Endodermal cell (in vitro differentiated cells): ENCODE results near the gene RFC3. TPM values are rescaled to one million over a fixed set of nuclear protein-coding genes. Genes with fewer than 3 reads are reported as not detected.
A peak's percentile ranks its signal among the peaks of the same experiment; 100 is the strongest.

Experiments used
- DNase-seq: peaks from one replicate; pipeline ENCODE4 v3.0.0-alpha.2; 2017
- H3K27ac ChIP-seq: 2 replicates; pipeline ENCODE4 v1.5.1; 2013; ENCODE audit warnings: mild to moderate bottlenecking, low read depth, low read length, moderate library complexity
- H3K27me3 ChIP-seq: 2 replicates; pipeline ENCODE4 v1.6.1; 2013; ENCODE audit warnings: mild to moderate bottlenecking, low read length, moderate library complexity; ENCODE audit not compliant: insufficient read depth, control insufficient read depth, poor library complexity, severe bottlenecking
- H3K36me3 ChIP-seq: 2 replicates; pipeline ENCODE4 v1.7.0; 2013; ENCODE audit warnings: mild to moderate bottlenecking, low read length, moderate library complexity; ENCODE audit not compliant: control insufficient read depth, insufficient read depth
- H3K4me1 ChIP-seq: one replicate; pipeline ENCODE4 v1.7.0; 2013; ENCODE audit warnings: low read length; ENCODE audit not compliant: control insufficient read depth, insufficient read depth
- H3K4me3 ChIP-seq: 2 replicates; pipeline ENCODE4 v1.5.1; 2013; ENCODE audit warnings: mild to moderate bottlenecking, low read length, moderate library complexity
- H3K9ac ChIP-seq: 2 replicates; pipeline ENCODE4 v1.6.1; 2013; ENCODE audit warnings: mild to moderate bottlenecking, low read length, moderate library complexity; ENCODE audit not compliant: poor library complexity, severe bottlenecking; ENCODE audit errors: extremely low read depth
- H3K9me3 ChIP-seq: 2 replicates; pipeline ENCODE4 v1.6.1; 2013; ENCODE audit warnings: mild to moderate bottlenecking, low read length, moderate library complexity; ENCODE audit not compliant: control insufficient read depth
- H3K27ac Mint-ChIP-seq: 2 replicates; pipeline ENCODE4 v1.8.0; 2020; ENCODE audit warnings: mixed read lengths
- H3K27me3 Mint-ChIP-seq: 2 replicates; pipeline ENCODE4 v1.8.0; 2021; ENCODE audit warnings: mild to moderate bottlenecking, mixed read lengths; ENCODE audit not compliant: insufficient read depth
- H3K36me3 Mint-ChIP-seq: 2 replicates; pipeline ENCODE4 v1.8.0; 2020; ENCODE audit warnings: low read depth, mixed read lengths
- H3K4me1 Mint-ChIP-seq: 2 replicates; pipeline ENCODE4 v1.8.0; 2020; ENCODE audit warnings: mixed read lengths
- H3K4me3 Mint-ChIP-seq: 2 replicates; pipeline ENCODE4 v1.8.0; 2020; ENCODE audit warnings: mild to moderate bottlenecking, moderate library complexity, mixed read lengths
- H3K9me3 Mint-ChIP-seq: 2 replicates; pipeline ENCODE4 v1.8.0; 2020; ENCODE audit warnings: mild to moderate bottlenecking, mixed read lengths
- WGBS, 2 experiments: methylation state at CpG; one replicate each; pipeline versions ENCODE4 v1.1.5 to v1.1.7; 2013; ENCODE audit warnings: missing lambda C conversion rate in 2 of 2, mixed read lengths in 1 of 2; ENCODE audit not compliant: insufficient coverage in 1 of 2, insufficient read length in 1 of 2; 5-methylcytosine and 5-hydroxymethylcytosine counted together
- long read RNA-seq, 4 experiments: library from polyadenylated mRNA in 2 of 4; library from RNA in 1 of 4; library from capped mRNA in 1 of 4; stranded (forward) in 3 of 4; unstranded in 1 of 4; transcript quantifications; one replicate each; pipeline ENCODE4 v2.0.0, GENCODE V29; 2020 to 2021; ENCODE audit warnings: inconsistent platforms in 1 of 4
- polyA plus RNA-seq, 2 experiments: library from polyadenylated mRNA; stranded (reverse); fragments of 50-300 nt; gene quantifications; one replicate each; pipeline ENCODE4 v1.2.3, GENCODE V29; 2013
- total RNA-seq, 2 donors: library from RNA; stranded (reverse); fragmentation: NEBNext Ultra II Directional in 1 of 2; extraction: Animal tissue kit (Norgen Biotek cat#: 25700) in 1 of 2; gene quantifications; 2 replicates in 1 of 2; 3 replicates in 1 of 2; pipeline ENCODE4 v1.2.1, GENCODE V29; 2021
- TF ChIP-seq, protein P1 (sequence below): fragments of 200-600 bp; sonication (generic); conservative IDR thresholded peaks from 2 replicates; pipeline ENCODE4 v1.5.0; 2021; ENCODE audit warnings: antibody characterized with exemption, mild to moderate bottlenecking

Gene RFC3, protein sequence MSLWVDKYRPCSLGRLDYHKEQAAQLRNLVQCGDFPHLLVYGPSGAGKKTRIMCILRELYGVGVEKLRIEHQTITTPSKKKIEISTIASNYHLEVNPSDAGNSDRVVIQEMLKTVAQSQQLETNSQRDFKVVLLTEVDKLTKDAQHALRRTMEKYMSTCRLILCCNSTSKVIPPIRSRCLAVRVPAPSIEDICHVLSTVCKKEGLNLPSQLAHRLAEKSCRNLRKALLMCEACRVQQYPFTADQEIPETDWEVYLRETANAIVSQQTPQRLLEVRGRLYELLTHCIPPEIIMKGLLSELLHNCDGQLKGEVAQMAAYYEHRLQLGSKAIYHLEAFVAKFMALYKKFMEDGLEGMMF
- 10 to 100 TPM; 29.8 to 34.2 TPM for total RNA-seq
- 33.5 TPM for polyA plus RNA-seq (2013, experiment 1 of 2)
- 32.3 TPM for polyA plus RNA-seq (2013, experiment 2 of 2)
- long read RNA-seq, experiment 1, transcript RFC3-201 (9 exons, 2,402 nt), result major isoform, 9 of 20 reads
- long read RNA-seq, experiment 1, partial matches to known transcripts, result 1 of 20 reads
- long read RNA-seq, experiment 1, other reads (novel, unspliced or antisense), result 10 of 20 reads
- long read RNA-seq, experiment 2, transcript RFC3-201 (9 exons, 2,402 nt), result major isoform, 38 of 66 reads
- long read RNA-seq, experiment 2, partial matches to known transcripts, result 4 of 66 reads
- long read RNA-seq, experiment 2, other reads (novel, unspliced or antisense), result 24 of 66 reads
- long read RNA-seq, experiment 3, transcript RFC3-201 (9 exons, 2,402 nt), result major isoform, 187 of 216 reads
- long read RNA-seq, experiment 3, partial matches to known transcripts, result 14 of 216 reads
- long read RNA-seq, experiment 3, other reads (novel, unspliced or antisense), result 12 of 216 reads
- long read RNA-seq, experiment 4, transcript RFC3-201 (9 exons, 2,402 nt), result major isoform, 26 of 68 reads
- long read RNA-seq, experiment 4, partial matches to known transcripts, result 28 of 68 reads
- long read RNA-seq, experiment 4, other reads (novel, unspliced or antisense), result 11 of 68 reads

DNA sequence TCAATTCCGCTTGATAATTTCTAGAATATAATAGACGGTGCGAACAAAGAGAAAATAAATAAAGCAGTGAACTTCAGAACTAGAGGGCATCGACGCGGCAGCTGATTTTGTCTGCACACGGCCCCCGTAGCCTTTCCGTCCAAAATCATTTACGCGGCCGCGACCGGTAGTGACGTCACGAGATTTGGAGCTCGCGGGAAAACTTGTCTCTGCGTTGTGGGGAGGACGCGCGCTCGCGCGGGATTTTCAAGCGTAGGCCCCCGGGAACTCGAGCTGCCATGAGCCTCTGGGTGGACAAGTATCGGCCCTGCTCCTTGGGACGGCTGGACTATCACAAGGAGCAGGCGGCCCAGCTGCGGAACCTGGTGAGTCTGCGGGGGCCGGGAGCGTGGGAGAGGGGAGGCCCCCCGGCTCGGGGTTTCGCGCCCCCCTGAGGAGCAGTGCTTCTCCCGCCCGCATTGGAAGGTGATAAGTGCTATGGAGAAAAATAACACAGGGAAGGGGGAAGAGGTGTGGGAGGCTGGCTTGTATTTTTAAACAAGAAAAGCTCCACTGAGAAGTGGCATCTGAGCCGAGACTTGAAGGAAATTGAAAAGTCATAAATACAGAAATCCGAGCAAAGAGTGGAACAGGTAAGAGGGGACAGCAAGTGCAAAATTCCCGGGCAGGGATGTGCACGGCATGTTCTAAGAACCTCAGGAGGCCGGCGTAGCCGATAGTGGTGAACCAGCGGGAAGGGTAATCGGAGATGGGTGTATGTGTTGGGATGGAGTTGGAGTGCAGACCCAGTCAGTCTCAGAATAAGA lies at the start of gene RFC3:
Gene RFC3 (plus strand): TSS at position 249 of the 806 bp plus-strand sequence. CDS start 30 bp downstream, at position 279.
- Mint-ChIP-seq H3K27ac (peak within 1 kb of the TSS; percentile 96), H3K9me3 (no peaks in the 10 kb centered on the region), H3K27me3 (peaks cover 17% of the 10 kb centered on the region), H3K4me3 (peak within 1 kb of the TSS; percentile 86), H3K4me1 (no peaks in the 10 kb centered on the region), H3K36me3 (peaks cover 17% of the 10 kb centered on the region)
- Histone ChIP-seq H3K36me3 (peaks cover 30% of the 10 kb centered on the region), H3K4me3 (peak within 1 kb of the TSS; percentile 98), H3K9ac (peak within 1 kb of the TSS; percentile 92), H3K9me3 (no peaks in the 10 kb centered on the region), H3K27ac (peak within 1 kb of the TSS; percentile 78), H3K4me1 (no peaks in the 10 kb centered on the region), H3K27me3 (no peaks in the 10 kb centered on the region)
- peak; percentile 92 for DNase-seq
- TF ChIP-seq, protein P1, sequence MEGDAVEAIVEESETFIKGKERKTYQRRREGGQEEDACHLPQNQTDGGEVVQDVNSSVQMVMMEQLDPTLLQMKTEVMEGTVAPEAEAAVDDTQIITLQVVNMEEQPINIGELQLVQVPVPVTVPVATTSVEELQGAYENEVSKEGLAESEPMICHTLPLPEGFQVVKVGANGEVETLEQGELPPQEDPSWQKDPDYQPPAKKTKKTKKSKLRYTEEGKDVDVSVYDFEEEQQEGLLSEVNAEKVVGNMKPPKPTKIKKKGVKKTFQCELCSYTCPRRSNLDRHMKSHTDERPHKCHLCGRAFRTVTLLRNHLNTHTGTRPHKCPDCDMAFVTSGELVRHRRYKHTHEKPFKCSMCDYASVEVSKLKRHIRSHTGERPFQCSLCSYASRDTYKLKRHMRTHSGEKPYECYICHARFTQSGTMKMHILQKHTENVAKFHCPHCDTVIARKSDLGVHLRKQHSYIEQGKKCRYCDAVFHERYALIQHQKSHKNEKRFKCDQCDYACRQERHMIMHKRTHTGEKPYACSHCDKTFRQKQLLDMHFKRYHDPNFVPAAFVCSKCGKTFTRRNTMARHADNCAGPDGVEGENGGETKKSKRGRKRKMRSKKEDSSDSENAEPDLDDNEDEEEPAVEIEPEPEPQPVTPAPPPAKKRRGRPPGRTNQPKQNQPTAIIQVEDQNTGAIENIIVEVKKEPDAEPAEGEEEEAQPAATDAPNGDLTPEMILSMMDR, result no peak
- WGBS, 2 experiments, result 0 to 1% methylated on average over 19 to 50 of the region's 50 CpGs

DNA sequence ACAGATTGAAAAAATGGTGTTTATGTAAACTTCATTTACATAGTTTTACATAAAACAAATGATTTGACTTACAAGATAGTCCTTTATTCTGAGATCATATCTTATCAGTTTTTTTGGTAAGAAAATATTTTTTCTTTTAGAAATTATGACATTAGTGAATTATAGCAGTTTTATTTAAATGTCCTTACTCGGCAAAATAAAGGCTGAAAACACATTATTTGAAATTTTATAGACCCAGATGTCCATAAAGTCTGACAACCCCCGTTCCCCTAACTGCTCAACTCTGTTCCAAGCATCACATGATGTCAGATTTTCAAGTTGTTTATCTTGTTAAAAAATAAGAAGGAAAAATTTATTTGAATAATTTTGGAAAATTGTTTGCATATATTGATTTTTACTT lies 46.7 kb upstream of the RFC3 start:
- TF ChIP-seq, protein P1, result no peak
- Mint-ChIP-seq H3K36me3 (no peaks in the 10 kb centered on the region), H3K27ac (no peak overlapping the region), H3K27me3 (no peaks in the 10 kb centered on the region), H3K9me3 (peaks cover 12% of the 10 kb centered on the region), H3K4me1 (peaks cover 17% of the 10 kb centered on the region), H3K4me3 (no peak overlapping the region)
- WGBS, 2 experiments, result 50% methylated on average over 2 of the region's 2 CpGs; no CpG with 5 or more reads in 1 of the 2 experiments
- Histone ChIP-seq H3K9me3 (peaks cover 16% of the 10 kb centered on the region), H3K4me1 (peaks cover 4% of the 10 kb centered on the region), H3K4me3 (no peak overlapping the region), H3K9ac (no peak overlapping the region), H3K36me3 (no peaks in the 10 kb centered on the region), H3K27ac (no peak overlapping the region), H3K27me3 (no peaks in the 10 kb centered on the region)
- DNase-seq, result no peak
